HUES6 (cell line): ENCODE measurements around the gene ZBTB21.
"Not testable (repeated sequence)": the region's sequence is repeated elsewhere in the genome, so short reads cannot be mapped to it uniquely, and the experiment has no call there.

Experiments
- H3K27ac ChIP-seq: 2 replicates; pipeline ENCODE4 v1.7.0; 2013; ENCODE audit warnings: low read depth, mild to moderate bottlenecking, low read length, inconsistent platforms
- H3K27me3 ChIP-seq: 2 replicates; pipeline ENCODE4 v1.6.1; 2013; ENCODE audit warnings: low read length; ENCODE audit not compliant: control insufficient read depth, insufficient read depth
- H3K36me3 ChIP-seq: 2 replicates; pipeline ENCODE4 v1.6.1; 2013; ENCODE audit warnings: low read length; ENCODE audit not compliant: control insufficient read depth, insufficient read depth
- H3K4me1 ChIP-seq: 2 replicates; pipeline ENCODE4 v1.6.1; 2013; ENCODE audit warnings: low read length; ENCODE audit not compliant: control insufficient read depth, insufficient read depth
- H3K4me3 ChIP-seq: 2 replicates; pipeline ENCODE4 v1.5.1; 2013; ENCODE audit warnings: low read depth, low read length
- H3K9ac ChIP-seq: one replicate; pipeline ENCODE4 v1.6.1; 2013; ENCODE audit warnings: mild to moderate bottlenecking, low read length
- H3K9me3 ChIP-seq: 2 replicates; pipeline ENCODE4 v1.6.1; 2013; ENCODE audit warnings: low read depth, low read length; ENCODE audit not compliant: control insufficient read depth, insufficient read depth

The ZBTB21 gene

DNA sequence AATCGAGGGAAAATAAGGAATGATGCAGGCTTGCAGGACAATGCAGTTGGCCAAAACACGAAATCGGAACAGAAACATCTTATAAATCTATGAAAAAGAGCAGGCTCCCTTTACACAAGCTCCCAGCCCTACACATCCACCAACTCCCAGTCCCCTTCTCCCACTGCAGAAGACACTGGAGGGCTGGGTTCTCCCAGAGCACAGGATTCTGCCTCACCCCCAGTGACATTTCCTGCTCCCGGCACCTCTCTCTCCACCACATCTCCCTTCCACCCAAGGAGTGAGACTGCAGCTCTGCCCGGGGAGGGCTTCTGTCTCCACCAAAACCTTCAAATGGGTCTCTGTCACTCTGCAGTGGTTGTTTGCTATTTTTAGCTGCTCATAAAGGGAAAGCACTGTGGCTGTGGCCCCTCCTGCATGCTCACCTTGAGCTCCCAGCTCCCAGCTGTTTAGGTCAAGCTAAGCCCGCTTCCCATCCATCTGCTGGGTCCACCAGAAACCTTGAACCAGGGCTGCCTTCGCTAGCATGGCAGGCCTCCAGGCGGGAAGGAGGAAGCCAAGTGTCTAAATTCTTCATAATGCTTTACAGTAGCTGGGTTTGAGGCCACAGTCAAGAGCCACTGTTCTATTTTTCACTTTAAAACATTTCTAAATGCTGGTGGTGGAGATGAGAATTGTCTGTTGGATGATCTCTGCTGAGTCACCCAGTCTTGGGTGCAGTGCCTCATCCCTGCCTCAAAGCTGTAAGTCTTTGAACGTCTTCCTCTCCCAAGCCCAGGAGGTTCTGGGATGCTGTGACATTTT, 53.0 kb downstream of the ZBTB21 start:
- Histone ChIP-seq H3K27ac (no peak overlapping the region), H3K27me3 (peaks cover 13% of the 10 kb centered on the region), H3K36me3 (no peaks in the 10 kb centered on the region), H3K4me3 (no peak overlapping the region), H3K9ac (no peak overlapping the region), H3K9me3 (no peaks in the 10 kb centered on the region), H3K4me1 (peaks cover 29% of the 10 kb centered on the region)

- Histone ChIP-seq H3K9ac (no peak overlapping the region), H3K4me3 (no peak overlapping the region), H3K27ac (no peak overlapping the region), H3K36me3 (no peaks in the 10 kb centered on the region), H3K4me1 (peaks cover 35% of the 10 kb centered on the region), H3K27me3 (peaks cover 27% of the 10 kb centered on the region), H3K9me3 (no peaks in the 10 kb centered on the region)
Observed at GRCh38 chr21:41955516-41955915, 54.6 kb downstream of the ZBTB21 start.

GRCh38 chr21:41954654-41955499, 55.3 kb downstream of the ZBTB21 start:
- H3K27me3 ChIP-seq, result peaks cover 27% of the 10 kb centered on the region
- H3K9me3 ChIP-seq, result no peaks in the 10 kb centered on the region
- H3K4me3 ChIP-seq, result peak overlapping the region; percentile 55; the same call in 1 of the 2 replicates
- no peak overlapping the region for H3K9ac ChIP-seq
- H3K4me1 ChIP-seq, result peaks cover 39% of the 10 kb centered on the region
- H3K36me3 ChIP-seq, result no peaks in the 10 kb centered on the region
- H3K27ac ChIP-seq, result no peak overlapping the region

DNA sequence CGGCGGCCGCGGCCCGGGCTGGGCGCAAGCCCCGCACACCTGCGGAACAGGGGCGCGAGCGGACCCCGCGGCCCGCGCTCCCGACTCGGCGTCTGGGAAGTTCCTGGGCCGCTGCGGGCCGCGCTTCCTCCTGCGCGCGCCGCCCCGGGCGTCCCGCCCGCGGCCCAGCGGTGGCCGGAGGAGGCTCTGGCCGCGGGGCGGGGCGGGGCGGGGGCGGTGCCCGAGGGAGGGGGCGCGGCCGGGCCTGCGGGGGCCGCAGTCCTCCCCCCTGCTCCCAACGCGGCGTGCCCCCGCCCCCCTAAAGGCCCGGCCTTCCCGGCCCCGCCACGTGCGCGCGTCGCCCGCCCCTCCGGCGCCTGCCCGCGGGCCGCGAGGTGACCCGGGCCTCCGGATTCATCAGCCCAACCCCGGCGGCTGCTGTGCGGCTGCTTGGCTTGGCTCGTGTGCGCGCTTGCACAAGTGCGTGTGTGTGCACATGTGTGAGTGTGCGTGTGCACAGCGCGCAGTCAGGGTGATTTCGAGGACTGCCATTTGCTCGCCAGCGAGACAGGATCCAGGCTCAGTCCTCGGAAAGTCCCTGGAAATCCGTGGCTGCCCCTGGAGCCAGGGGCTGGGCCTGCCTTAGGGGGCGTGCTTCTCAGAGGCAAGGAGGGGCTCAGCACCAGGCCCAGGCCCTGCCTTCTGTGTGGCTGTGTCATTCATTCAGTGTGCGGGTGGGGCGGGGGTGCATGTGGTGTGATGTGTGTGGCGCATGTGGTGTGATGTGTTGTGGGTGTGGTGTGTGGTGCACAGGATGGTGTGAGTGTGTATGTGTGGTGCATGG, 56.1 kb downstream of the ZBTB21 start, which contains the start of gene C2CD2:
Gene C2CD2, minus strand, starts transcription at position 188 of the 823 bp plus-strand sequence. CDS start 370 bp downstream, outside the sequence.
- Histone ChIP-seq H3K4me1 (peaks cover 39% of the 10 kb centered on the region), H3K4me3 (peak within 1 kb of the TSS; percentile 64), H3K9ac (peak within 1 kb of the TSS; percentile 58), H3K36me3 (no peaks in the 10 kb centered on the region), H3K27ac (no peak within 1 kb of the TSS), H3K9me3 (no peaks in the 10 kb centered on the region), H3K27me3 (peaks cover 27% of the 10 kb centered on the region)

- H3K9ac ChIP-seq, result peak overlapping the region; percentile 38
- no peaks in the 10 kb centered on the region for H3K36me3 ChIP-seq
- H3K4me3 ChIP-seq, result peak overlapping the region; percentile 64
- no peaks in the 10 kb centered on the region for H3K9me3 ChIP-seq
- H3K27ac ChIP-seq, result no peak overlapping the region
- H3K27me3 ChIP-seq, result peaks cover 27% of the 10 kb centered on the region
- H3K4me1 ChIP-seq, result peaks cover 37% of the 10 kb centered on the region
Observed at GRCh38 chr21:41953249-41953830, 56.8 kb downstream of the ZBTB21 start.

- H3K9ac ChIP-seq, result no peak overlapping the region
- no peak overlapping the region for H3K27ac ChIP-seq
- no peaks in the 10 kb centered on the region for H3K36me3 ChIP-seq
- H3K4me3 ChIP-seq, result peak overlapping the region; percentile 64
- H3K27me3 ChIP-seq, result peaks cover 27% of the 10 kb centered on the region
- peaks cover 35% of the 10 kb centered on the region for H3K4me1 ChIP-seq
- no peaks in the 10 kb centered on the region for H3K9me3 ChIP-seq
Observed at GRCh38 chr21:41952568-41953248, 57.5 kb downstream of the ZBTB21 start.

DNA sequence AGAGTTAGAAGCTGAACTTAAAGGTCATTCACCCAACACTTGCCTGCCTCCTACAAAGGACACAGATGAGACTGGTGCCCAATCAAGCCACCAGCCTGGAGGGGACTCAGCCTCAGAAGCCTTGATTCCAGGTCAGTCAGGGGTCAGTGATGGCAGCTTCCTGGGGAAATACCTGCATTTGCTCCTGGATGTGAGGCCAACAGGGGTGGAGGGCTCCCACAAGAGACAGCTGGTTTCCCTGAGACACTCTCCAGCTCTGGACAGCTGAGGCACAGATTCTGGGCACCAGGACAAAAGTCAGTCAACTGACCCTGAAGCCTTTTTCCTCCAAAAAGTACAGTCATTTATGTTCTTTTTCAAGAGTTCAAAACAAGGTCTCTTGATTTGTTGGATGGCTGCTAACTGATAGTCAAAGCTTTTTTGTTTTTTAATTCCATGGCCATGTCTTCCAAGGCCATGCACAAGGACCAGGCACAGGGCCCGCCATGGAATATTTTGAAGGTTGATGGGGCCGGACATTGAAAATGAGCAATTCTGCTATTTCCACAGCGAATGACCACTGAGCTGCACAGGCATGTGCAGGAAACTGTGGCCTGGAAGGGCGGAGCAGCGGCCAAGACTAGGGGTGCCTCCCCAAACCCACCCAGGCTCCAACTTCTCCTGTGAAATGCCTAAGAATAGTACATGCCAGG, 58.1 kb downstream of the ZBTB21 start:
- Histone ChIP-seq H3K27me3 (peaks cover 27% of the 10 kb centered on the region), H3K27ac (no peak overlapping the region), H3K36me3 (no peaks in the 10 kb centered on the region), H3K4me3 (no peak overlapping the region), H3K9ac (no peak overlapping the region), H3K9me3 (no peaks in the 10 kb centered on the region), H3K4me1 (peaks cover 32% of the 10 kb centered on the region)

- Histone ChIP-seq H3K4me1 (peaks cover 30% of the 10 kb centered on the region), H3K27me3 (peaks cover 27% of the 10 kb centered on the region), H3K9me3 (no peaks in the 10 kb centered on the region), H3K9ac (no peak overlapping the region), H3K36me3 (no peaks in the 10 kb centered on the region), H3K27ac (no peak overlapping the region), H3K4me3 (peak overlapping the region; percentile 30)
Observed at GRCh38 chr21:41950941-41951351, 59.2 kb downstream of the ZBTB21 start.

GRCh38 chr21:41949631-41950030, 60.5 kb downstream of the ZBTB21 start:
- Histone ChIP-seq H3K4me1 (peaks cover 30% of the 10 kb centered on the region), H3K27me3 (peaks cover 27% of the 10 kb centered on the region)
- not testable (repeated sequence) for H3K27ac ChIP-seq, H3K9ac ChIP-seq, H3K36me3 ChIP-seq, H3K4me3 ChIP-seq, H3K9me3 ChIP-seq
